ENCODE results near the gene ABCB9.

The ABCB9 gene

GRCh38 chr12:122974892-122975789 lies 8.9 kb upstream of the ABCB9 start, which contains the start of gene OGFOD2:
OGFOD2 (plus strand) TSS chr12:122975244; CDS start chr12:122975252, 8 bp downstream.
- Histone ChIP-seq H3K27ac (ENCODE audit: low read depth, low read length) (peak within 1 kb of the TSS; percentile 94), H3K79me2 (ENCODE audit: control insufficient read depth, insufficient read depth, low read length, unreplicated experiment) (peaks cover 44% of the 10 kb centered on the region), H3K36me3 (ENCODE audit: insufficient read depth, low read length) (no peaks in the 10 kb centered on the region), H2AFZ (ENCODE audit: low read length, unreplicated experiment) (peak within 1 kb of the TSS; percentile 99), H3K4me1 (ENCODE audit: control insufficient read depth, insufficient read depth, low read length, unreplicated experiment) (peaks cover 29% of the 10 kb centered on the region), H3K27me3 (ENCODE audit: insufficient read depth, low read length) (no peaks in the 10 kb centered on the region), H3K4me3 (ENCODE audit: low read depth, low read length) (peak within 1 kb of the TSS; percentile 99)

- peak overlapping the region; percentile 94 for H3K27ac ChIP-seq (ENCODE audit: low read depth, low read length)
- H2AFZ ChIP-seq (ENCODE audit: low read length, unreplicated experiment): peak overlapping the region; percentile 99
These were observed 8.1 kb upstream of the ABCB9 start for GRCh38 chr12:122974274-122974891.

GRCh38 chr12:122969676-122970075 lies 3.4 kb upstream of the ABCB9 start:
- Histone ChIP-seq H2AFZ (ENCODE audit: low read length, unreplicated experiment) (no peak overlapping the region), H3K79me2 (ENCODE audit: control insufficient read depth, insufficient read depth, low read length, unreplicated experiment) (peaks cover 4% of the 10 kb centered on the region), H3K4me3 (ENCODE audit: low read depth, low read length) (no peak overlapping the region), H3K36me3 (ENCODE audit: insufficient read depth, low read length) (no peaks in the 10 kb centered on the region), H3K4me1 (ENCODE audit: control insufficient read depth, insufficient read depth, low read length, unreplicated experiment) (peaks cover 5% of the 10 kb centered on the region), H3K27ac (ENCODE audit: low read depth, low read length) (no peak overlapping the region), H3K27me3 (ENCODE audit: insufficient read depth, low read length) (no peaks in the 10 kb centered on the region)

More at GRCh38 chr12:122974274-122974891, 8.1 kb upstream of the ABCB9 start:
- H3K27me3 ChIP-seq (ENCODE audit: insufficient read depth, low read length): no peaks in the 10 kb centered on the region
- H3K4me3 ChIP-seq (ENCODE audit: low read depth, low read length): peak overlapping the region; percentile 99
- H3K36me3 ChIP-seq (ENCODE audit: insufficient read depth, low read length): no peaks in the 10 kb centered on the region
- peaks cover 23% of the 10 kb centered on the region for H3K4me1 ChIP-seq (ENCODE audit: control insufficient read depth, insufficient read depth, low read length, unreplicated experiment)
- H3K79me2 ChIP-seq (ENCODE audit: control insufficient read depth, insufficient read depth, low read length, unreplicated experiment): peaks cover 37% of the 10 kb centered on the region

GRCh38 chr12:122968104-122968503 lies 1.8 kb upstream of the ABCB9 start:
- no peaks in the 10 kb centered on the region for H3K27me3 ChIP-seq (ENCODE audit: insufficient read depth, low read length)
- H3K4me3 ChIP-seq (ENCODE audit: low read depth, low read length): no peak overlapping the region
- no peaks in the 10 kb centered on the region for H3K36me3 ChIP-seq (ENCODE audit: insufficient read depth, low read length)
- H3K79me2 ChIP-seq (ENCODE audit: control insufficient read depth, insufficient read depth, low read length, unreplicated experiment): peaks cover 8% of the 10 kb centered on the region
- no peak overlapping the region for H2AFZ ChIP-seq (ENCODE audit: low read length, unreplicated experiment)
- H3K27ac ChIP-seq (ENCODE audit: low read depth, low read length): no peak overlapping the region
- H3K4me1 ChIP-seq (ENCODE audit: control insufficient read depth, insufficient read depth, low read length, unreplicated experiment): peaks cover 19% of the 10 kb centered on the region

- Histone ChIP-seq H3K27ac (ENCODE audit: low read depth, low read length) (no peak overlapping the region), H3K4me3 (ENCODE audit: low read depth, low read length) (peak overlapping the region; percentile 94; the same call in 1 of the 2 replicates), H3K27me3 (ENCODE audit: insufficient read depth, low read length) (no peaks in the 10 kb centered on the region), H3K4me1 (ENCODE audit: control insufficient read depth, insufficient read depth, low read length, unreplicated experiment) (peaks cover 19% of the 10 kb centered on the region), H3K79me2 (ENCODE audit: control insufficient read depth, insufficient read depth, low read length, unreplicated experiment) (peaks cover 8% of the 10 kb centered on the region), H2AFZ (ENCODE audit: low read length, unreplicated experiment) (no peak overlapping the region), H3K36me3 (ENCODE audit: insufficient read depth, low read length) (no peaks in the 10 kb centered on the region)
These were observed 684 bp upstream of the ABCB9 start for GRCh38 chr12:122966743-122967550.

- Histone ChIP-seq H3K27me3 (ENCODE audit: insufficient read depth, low read length) (no peaks in the 10 kb centered on the region), H3K79me2 (ENCODE audit: control insufficient read depth, insufficient read depth, low read length, unreplicated experiment) (peaks cover 8% of the 10 kb centered on the region), H3K4me1 (ENCODE audit: control insufficient read depth, insufficient read depth, low read length, unreplicated experiment) (peaks cover 19% of the 10 kb centered on the region), H3K4me3 (ENCODE audit: low read depth, low read length) (peak overlapping the region; percentile 94), H3K36me3 (ENCODE audit: insufficient read depth, low read length) (no peaks in the 10 kb centered on the region), H2AFZ (ENCODE audit: low read length, unreplicated experiment) (no peak overlapping the region), H3K27ac (ENCODE audit: low read depth, low read length) (no peak overlapping the region)
These were observed 927 bp downstream of the ABCB9 start for GRCh38 chr12:122965321-122965751.

GRCh38 chr12:122964439-122965257 lies 1.6 kb downstream of the ABCB9 start:
- Histone ChIP-seq H3K27ac (ENCODE audit: low read depth, low read length) (no peak overlapping the region), H3K79me2 (ENCODE audit: control insufficient read depth, insufficient read depth, low read length, unreplicated experiment) (peaks cover 8% of the 10 kb centered on the region), H3K4me1 (ENCODE audit: control insufficient read depth, insufficient read depth, low read length, unreplicated experiment) (peaks cover 19% of the 10 kb centered on the region), H3K4me3 (ENCODE audit: low read depth, low read length) (peak overlapping the region; percentile 94), H3K27me3 (ENCODE audit: insufficient read depth, low read length) (no peaks in the 10 kb centered on the region), H2AFZ (ENCODE audit: low read length, unreplicated experiment) (no peak overlapping the region), H3K36me3 (ENCODE audit: insufficient read depth, low read length) (no peaks in the 10 kb centered on the region)

GRCh38 chr12:122963941-122964265 lies 2.4 kb downstream of the ABCB9 start:
- H3K4me3 ChIP-seq (ENCODE audit: low read depth, low read length): no peak overlapping the region
- peaks cover 19% of the 10 kb centered on the region for H3K4me1 ChIP-seq (ENCODE audit: control insufficient read depth, insufficient read depth, low read length, unreplicated experiment)
- no peak overlapping the region for H3K27ac ChIP-seq (ENCODE audit: low read depth, low read length)
- H3K27me3 ChIP-seq (ENCODE audit: insufficient read depth, low read length): no peaks in the 10 kb centered on the region
- H2AFZ ChIP-seq (ENCODE audit: low read length, unreplicated experiment): no peak overlapping the region
- no peaks in the 10 kb centered on the region for H3K36me3 ChIP-seq (ENCODE audit: insufficient read depth, low read length)
- H3K79me2 ChIP-seq (ENCODE audit: control insufficient read depth, insufficient read depth, low read length, unreplicated experiment): peaks cover 8% of the 10 kb centered on the region

GRCh38 chr12:122961531-122962329 lies 4.5 kb downstream of the ABCB9 start:
- Histone ChIP-seq H3K36me3 (ENCODE audit: insufficient read depth, low read length) (no peaks in the 10 kb centered on the region), H3K4me3 (ENCODE audit: low read depth, low read length) (no peak overlapping the region), H2AFZ (ENCODE audit: low read length, unreplicated experiment) (no peak overlapping the region), H3K27me3 (ENCODE audit: insufficient read depth, low read length) (no peaks in the 10 kb centered on the region), H3K79me2 (ENCODE audit: control insufficient read depth, insufficient read depth, low read length, unreplicated experiment) (peaks cover 8% of the 10 kb centered on the region), H3K27ac (ENCODE audit: low read depth, low read length) (no peak overlapping the region), H3K4me1 (ENCODE audit: control insufficient read depth, insufficient read depth, low read length, unreplicated experiment) (peaks cover 19% of the 10 kb centered on the region)

Data from ACC112 (cell line).